Measurements from ENCODE around the gene MVB12B. TPM values are rescaled to one million over a fixed set of nuclear protein-coding genes. Genes with fewer than 3 reads are reported as not detected.

Gene MVB12B
- total and polyA plus RNA-seq, 8 donors = 2.6 to 6.7 (median 4.0) TPM

DNA sequence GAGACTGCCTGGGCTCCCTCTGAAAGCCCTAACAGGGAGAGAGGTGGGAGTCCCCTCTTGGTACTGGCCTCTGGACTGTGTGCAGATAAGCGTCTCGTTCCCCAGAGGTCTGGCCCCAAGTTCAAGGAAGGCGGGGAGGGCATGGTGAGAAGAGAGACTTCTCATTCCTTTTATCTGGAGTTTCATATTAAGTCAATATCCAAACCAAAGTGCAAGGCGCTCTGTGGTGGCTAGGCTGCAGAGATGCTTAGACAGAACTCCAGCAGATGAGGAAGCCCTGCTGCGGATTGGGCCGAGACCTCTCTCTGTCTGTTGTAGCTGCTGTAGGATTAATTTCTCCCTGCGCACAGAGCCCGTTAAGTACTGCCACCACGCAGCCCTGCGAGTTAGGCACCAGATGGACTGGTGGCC is 16.0 kb downstream of the MVB12B start:
- TF ChIP-seq, protein P1, sequence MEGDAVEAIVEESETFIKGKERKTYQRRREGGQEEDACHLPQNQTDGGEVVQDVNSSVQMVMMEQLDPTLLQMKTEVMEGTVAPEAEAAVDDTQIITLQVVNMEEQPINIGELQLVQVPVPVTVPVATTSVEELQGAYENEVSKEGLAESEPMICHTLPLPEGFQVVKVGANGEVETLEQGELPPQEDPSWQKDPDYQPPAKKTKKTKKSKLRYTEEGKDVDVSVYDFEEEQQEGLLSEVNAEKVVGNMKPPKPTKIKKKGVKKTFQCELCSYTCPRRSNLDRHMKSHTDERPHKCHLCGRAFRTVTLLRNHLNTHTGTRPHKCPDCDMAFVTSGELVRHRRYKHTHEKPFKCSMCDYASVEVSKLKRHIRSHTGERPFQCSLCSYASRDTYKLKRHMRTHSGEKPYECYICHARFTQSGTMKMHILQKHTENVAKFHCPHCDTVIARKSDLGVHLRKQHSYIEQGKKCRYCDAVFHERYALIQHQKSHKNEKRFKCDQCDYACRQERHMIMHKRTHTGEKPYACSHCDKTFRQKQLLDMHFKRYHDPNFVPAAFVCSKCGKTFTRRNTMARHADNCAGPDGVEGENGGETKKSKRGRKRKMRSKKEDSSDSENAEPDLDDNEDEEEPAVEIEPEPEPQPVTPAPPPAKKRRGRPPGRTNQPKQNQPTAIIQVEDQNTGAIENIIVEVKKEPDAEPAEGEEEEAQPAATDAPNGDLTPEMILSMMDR (IDR thresholded peaks at IDR 0.05) = no peak
- no peaks in the 10 kb centered on the region for H3K27me3 ChIP-seq
- no peaks in the 10 kb centered on the region for H3K4me1 ChIP-seq
- FAIRE-seq (no peak), ATAC-seq (no peak), DNase-seq (no peak)
- intact Hi-C loops (cut with DNase I) = no loop called here
- no peak overlapping the region for H3K4me3 ChIP-seq
- WGBS, 2 donors = 92% methylated on average over 10 of the region's 10 CpGs
- no peaks in the 10 kb centered on the region for H3K9me3 ChIP-seq
- no peak overlapping the region for H3K27ac ChIP-seq
- peaks cover 0 to 4% (median 0%) of the 10 kb centered on the region in 3 donors for H3K36me3 ChIP-seq

DNA sequence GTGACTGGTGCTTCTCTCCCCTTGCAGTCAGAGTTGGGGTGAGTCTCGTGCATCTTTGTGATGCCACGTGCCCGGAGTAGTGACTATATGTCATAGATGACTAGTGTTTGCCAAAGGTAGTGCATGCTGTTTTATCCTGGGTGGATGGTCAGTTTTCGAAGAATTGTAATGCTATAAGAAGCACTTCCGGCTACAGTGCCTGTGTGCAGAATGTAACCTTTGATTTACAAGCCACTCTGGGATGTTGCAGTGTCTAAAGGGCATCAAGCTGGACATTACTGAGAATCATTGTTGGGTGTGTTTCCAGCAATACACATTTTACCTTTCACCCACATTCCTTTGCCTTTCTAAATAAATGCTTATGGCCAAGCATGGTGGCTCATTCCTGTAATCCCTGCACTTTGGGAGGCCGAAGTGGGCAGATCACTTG is 16.7 kb downstream of the MVB12B start:
- intact Hi-C loops (cut with DNase I) = no loop called here
- Histone ChIP-seq H3K27ac (no peak overlapping the region), H3K36me3 (peaks cover 0 to 4% (median 0%) of the 10 kb centered on the region in 3 donors), H3K4me1 (no peaks in the 10 kb centered on the region), H3K27me3 (no peaks in the 10 kb centered on the region), H3K4me3 (no peak overlapping the region), H3K9me3 (no peaks in the 10 kb centered on the region)
- DNase-seq = no peak
- TF ChIP-seq, protein P1 (IDR thresholded peaks at IDR 0.05) = no peak
- no peak for FAIRE-seq
- ATAC-seq = no peak
- 92 to 96% methylated on average over 6 of the region's 6 CpGs for WGBS, 2 donors

DNA sequence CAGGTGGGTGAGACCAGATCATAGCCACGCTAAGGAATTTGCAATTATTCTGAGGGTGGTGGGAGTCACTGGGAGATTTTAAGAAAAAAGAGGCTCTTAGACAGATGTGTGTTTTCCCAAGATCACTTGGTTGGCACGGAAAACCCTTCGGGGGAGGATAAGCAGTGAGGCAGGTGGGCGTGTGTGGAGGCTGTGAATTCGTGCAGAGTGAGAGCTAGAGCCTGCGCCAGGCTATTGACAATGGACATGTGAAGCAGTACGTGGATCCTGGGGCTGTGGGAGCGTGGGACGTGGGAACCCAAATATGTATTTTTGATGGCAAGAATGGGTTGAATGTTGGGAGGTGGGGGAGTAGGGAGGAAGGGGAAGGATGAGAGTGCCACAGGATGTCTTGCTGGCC is 19.4 kb downstream of the MVB12B start:
- H3K27me3 ChIP-seq = no peaks in the 10 kb centered on the region
- WGBS, 2 donors = 80 to 81% methylated on average over 9 of the region's 9 CpGs
- H3K4me3 ChIP-seq = no peak overlapping the region
- ATAC-seq (no peak), FAIRE-seq (no peak), DNase-seq (no peak)
- H3K9me3 ChIP-seq = peaks cover 0 to 4% (median 0%) of the 10 kb centered on the region in 4 donors
- no peaks in the 10 kb centered on the region for H3K4me1 ChIP-seq
- intact Hi-C loops (cut with DNase I) = no loop called here
- H3K36me3 ChIP-seq = no peaks in the 10 kb centered on the region
- TF ChIP-seq, protein P1 (IDR thresholded peaks at IDR 0.05) = no peak
- no peak overlapping the region for H3K27ac ChIP-seq

DNA sequence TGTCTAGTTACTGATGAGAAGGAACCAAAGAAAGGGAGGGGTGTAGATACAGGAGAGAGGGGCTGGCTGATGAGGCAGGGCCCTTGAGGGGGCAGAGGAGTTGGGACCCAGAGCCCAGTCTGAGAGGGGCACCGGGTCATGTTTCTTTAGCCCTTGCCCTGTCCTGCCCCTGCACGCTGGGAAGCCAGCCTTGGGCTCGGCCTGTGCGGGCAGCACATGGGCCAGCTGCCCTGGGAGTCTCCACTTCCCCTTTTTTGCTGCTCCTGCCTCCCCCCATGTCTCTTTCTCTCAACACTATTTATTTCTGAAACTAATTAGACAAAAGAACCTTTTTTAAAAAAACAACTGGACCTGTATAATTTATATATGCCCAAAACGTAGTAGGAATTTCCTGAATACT is 20.5 kb downstream of the MVB12B start:
- Histone ChIP-seq H3K27me3 (no peaks in the 10 kb centered on the region), H3K27ac (no peak overlapping the region), H3K4me3 (no peak overlapping the region), H3K4me1 (no peaks in the 10 kb centered on the region), H3K9me3 (peaks cover 0 to 4% (median 0%) of the 10 kb centered on the region in 4 donors), H3K36me3 (no peaks in the 10 kb centered on the region)
- DNase-seq (no peak), ATAC-seq (peak in 2 of 4 donors; percentile 60 to 73), FAIRE-seq (no peak)
- intact Hi-C loops (cut with DNase I) = no loop called here
- TF ChIP-seq, protein P1 (IDR thresholded peaks at IDR 0.05) = no peak
- WGBS, 2 donors = 96 to 97% methylated on average over 5 of the region's 5 CpGs

DNA sequence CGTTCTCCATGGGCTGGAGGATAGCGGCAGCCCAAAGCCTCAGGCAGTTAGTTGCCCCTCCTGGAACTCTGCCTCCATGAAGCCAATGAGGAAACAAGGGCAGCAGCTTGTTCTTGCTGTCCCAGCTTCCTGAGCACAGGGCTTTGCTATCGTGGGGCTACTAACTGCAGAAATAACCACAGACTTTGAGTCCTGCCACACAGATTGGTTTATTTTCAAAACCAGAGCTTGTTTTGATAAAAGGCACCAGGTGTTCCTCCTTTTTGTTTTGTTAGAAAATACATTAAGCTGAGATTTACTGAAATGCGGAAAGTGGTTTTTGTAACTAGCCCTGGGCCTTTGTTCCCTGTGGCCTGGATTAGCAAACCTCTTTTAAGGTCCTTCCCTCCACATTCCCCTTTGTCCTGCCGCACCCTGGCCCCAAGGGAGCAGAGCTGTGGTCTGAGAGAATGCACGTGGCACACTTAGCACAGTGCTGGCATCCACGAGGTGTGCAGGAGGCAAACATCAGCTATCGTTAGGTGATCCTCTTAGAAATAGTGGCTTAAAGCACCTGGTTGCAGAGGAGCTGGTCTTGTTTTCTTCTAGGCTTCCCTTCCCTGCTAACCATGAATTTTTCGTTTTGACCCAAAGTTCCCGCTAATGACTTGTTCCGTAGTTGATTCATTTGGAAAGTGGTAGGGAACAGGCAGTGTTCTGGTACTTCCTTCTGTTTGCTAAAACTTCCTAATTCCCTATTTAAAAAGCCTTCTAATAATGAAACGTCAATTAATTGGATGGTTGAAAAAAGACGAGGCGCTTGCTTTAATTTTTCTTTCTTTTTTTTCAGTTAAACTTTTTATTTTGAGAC is 21.5 kb downstream of the MVB12B start:
- intact Hi-C loops (cut with DNase I) = no loop called here
- TF ChIP-seq, protein P1 (IDR thresholded peaks at IDR 0.05) = no peak
- Histone ChIP-seq H3K27me3 (no peaks in the 10 kb centered on the region), H3K9me3 (peaks cover 0 to 4% (median 0%) of the 10 kb centered on the region in 4 donors), H3K27ac (no peak overlapping the region), H3K4me1 (no peaks in the 10 kb centered on the region), H3K4me3 (no peak overlapping the region), H3K36me3 (no peaks in the 10 kb centered on the region)
- FAIRE-seq (no peak), DNase-seq (no peak), ATAC-seq (peak in 2 of 4 donors; percentile 50 to 51)
- 87 to 91% methylated on average over 14 of the region's 14 CpGs for WGBS, 2 donors
